Activated T-helper 17 cell treated with anti-CD3 and anti-CD28 coated beads, Interleukin-2, amount 50 U/mL, for 72 hours (primary cell): ENCODE data around the gene IGFBP2. TPM values are rescaled to one million over a fixed set of nuclear protein-coding genes. Genes with fewer than 3 reads are reported as not detected.
"Not testable (repeated sequence)": the region's sequence is repeated elsewhere in the genome, so short reads cannot be mapped to it uniquely, and the experiment has no call there.

ENCODE experiments used
- ATAC-seq: fragments of 150-1000 bp; cut with Tn5 transposase; replicated peaks from 2 replicates; pipeline ENCODE4 v1.10.0; 2021; ENCODE audit warnings: mild to moderate bottlenecking, moderate library complexity
- H3K27ac Mint-ChIP-seq: one replicate; pipeline ENCODE4 v1.8.0; 2022; ENCODE audit warnings: mixed read lengths
- H3K27me3 Mint-ChIP-seq: one replicate; pipeline ENCODE4 v1.8.0; 2022; ENCODE audit warnings: mixed read lengths
- H3K36me3 Mint-ChIP-seq: one replicate; pipeline ENCODE4 v1.8.0; 2022; ENCODE audit warnings: low read depth, mild to moderate bottlenecking, mixed read lengths
- H3K4me1 Mint-ChIP-seq: one replicate; pipeline ENCODE4 v1.8.0; 2022; ENCODE audit warnings: mixed read lengths
- H3K4me3 Mint-ChIP-seq: one replicate; pipeline ENCODE4 v1.8.0; 2022; ENCODE audit warnings: mild to moderate bottlenecking, mixed read lengths
- H3K9me3 Mint-ChIP-seq: one replicate; pipeline ENCODE4 v1.8.0; 2022; ENCODE audit warnings: mixed read lengths
- total RNA-seq, 2 donors: library from RNA; stranded (reverse); gene quantifications; one replicate each; pipeline ENCODE4 v1.2.3, GENCODE V29; 2022

Gene IGFBP2
- total RNA-seq = under 1 TPM in 1 of 2 donors, not detected in 1; 0.32 TPM

GRCh38 chr2:216632952-216633615 lies at the start of gene IGFBP2:
TSS of gene IGFBP2 (plus strand) at chr2:216633420. CDS start at chr2:216633524, 104 bp downstream.
- H3K4me1 Mint-ChIP-seq = peaks cover 5% of the 10 kb centered on the region
- no peak within 1 kb of the TSS for H3K27ac Mint-ChIP-seq
- ATAC-seq = no peak
- no peaks in the 10 kb centered on the region for H3K9me3 Mint-ChIP-seq
- peak within 1 kb of the TSS; percentile 60 for H3K4me3 Mint-ChIP-seq
- H3K36me3 Mint-ChIP-seq = no peaks in the 10 kb centered on the region
- peaks cover 60% of the 10 kb centered on the region for H3K27me3 Mint-ChIP-seq

- Mint-ChIP-seq H3K27me3 (peaks cover 24% of the 10 kb centered on the region), H3K36me3 (no peaks in the 10 kb centered on the region), H3K27ac (no peak overlapping the region), H3K4me3 (no peak overlapping the region), H3K4me1 (no peaks in the 10 kb centered on the region), H3K9me3 (no peaks in the 10 kb centered on the region)
- ATAC-seq = no peak
Observed at GRCh38 chr2:216583606-216584005, 49.6 kb upstream of the IGFBP2 start.

- Mint-ChIP-seq H3K4me1 (no peaks in the 10 kb centered on the region), H3K9me3 (no peaks in the 10 kb centered on the region), H3K27me3 (peaks cover 26% of the 10 kb centered on the region), H3K27ac (no peak overlapping the region), H3K4me3 (no peak overlapping the region), H3K36me3 (no peaks in the 10 kb centered on the region)
- no peak for ATAC-seq
Observed at GRCh38 chr2:216584112-216584511, 49.1 kb upstream of the IGFBP2 start.

GRCh38 chr2:216585441-216585840 lies 47.8 kb upstream of the IGFBP2 start:
- no peak overlapping the region for H3K27ac Mint-ChIP-seq

GRCh38 chr2:216588861-216589710 lies 44.1 kb upstream of the IGFBP2 start:
- Mint-ChIP-seq H3K4me1 (no peaks in the 10 kb centered on the region), H3K9me3 (no peaks in the 10 kb centered on the region), H3K27ac (no peak overlapping the region), H3K36me3 (no peaks in the 10 kb centered on the region), H3K4me3 (no peak overlapping the region), H3K27me3 (peaks cover 17% of the 10 kb centered on the region)
- ATAC-seq = no peak

More at GRCh38 chr2:216585441-216585840, 47.8 kb upstream of the IGFBP2 start:
- no peak for ATAC-seq
- Mint-ChIP-seq H3K36me3 (no peaks in the 10 kb centered on the region), H3K4me3 (no peak overlapping the region), H3K4me1 (no peaks in the 10 kb centered on the region), H3K9me3 (no peaks in the 10 kb centered on the region), H3K27me3 (peaks cover 28% of the 10 kb centered on the region)

GRCh38 chr2:216589791-216590190 lies 43.4 kb upstream of the IGFBP2 start:
- Mint-ChIP-seq H3K4me3 (no peak overlapping the region), H3K36me3 (no peaks in the 10 kb centered on the region), H3K9me3 (no peaks in the 10 kb centered on the region), H3K27ac (no peak overlapping the region), H3K27me3 (peaks cover 11% of the 10 kb centered on the region), H3K4me1 (no peaks in the 10 kb centered on the region)
- ATAC-seq = no peak

GRCh38 chr2:216590780-216591179 lies 42.4 kb upstream of the IGFBP2 start:
- ATAC-seq = no peak
- no peaks in the 10 kb centered on the region for H3K9me3 Mint-ChIP-seq
- H3K27ac Mint-ChIP-seq = no peak overlapping the region
- no peaks in the 10 kb centered on the region for H3K4me1 Mint-ChIP-seq
- no peaks in the 10 kb centered on the region for H3K36me3 Mint-ChIP-seq
- no peak overlapping the region for H3K4me3 Mint-ChIP-seq
- peaks cover 11% of the 10 kb centered on the region for H3K27me3 Mint-ChIP-seq

GRCh38 chr2:216591480-216591879 lies 41.7 kb upstream of the IGFBP2 start:
- peaks cover 11% of the 10 kb centered on the region for H3K27me3 Mint-ChIP-seq
- H3K36me3 Mint-ChIP-seq = no peaks in the 10 kb centered on the region
- no peak overlapping the region for H3K27ac Mint-ChIP-seq
- H3K9me3 Mint-ChIP-seq = no peaks in the 10 kb centered on the region
- H3K4me1 Mint-ChIP-seq = no peaks in the 10 kb centered on the region
- ATAC-seq = no peak
- H3K4me3 Mint-ChIP-seq = no peak overlapping the region

- Mint-ChIP-seq H3K27me3 (peaks cover 7% of the 10 kb centered on the region), H3K4me1 (no peaks in the 10 kb centered on the region), H3K9me3 (no peaks in the 10 kb centered on the region), H3K27ac (no peak overlapping the region), H3K36me3 (no peaks in the 10 kb centered on the region), H3K4me3 (no peak overlapping the region)
- ATAC-seq = no peak
Observed at GRCh38 chr2:216594081-216594480, 39.1 kb upstream of the IGFBP2 start.

GRCh38 chr2:216596236-216596979 lies 36.8 kb upstream of the IGFBP2 start:
- Mint-ChIP-seq H3K4me1 (no peaks in the 10 kb centered on the region), H3K27me3 (peaks cover 16% of the 10 kb centered on the region), H3K4me3 (no peak overlapping the region), H3K9me3 (no peaks in the 10 kb centered on the region), H3K27ac (no peak overlapping the region), H3K36me3 (no peaks in the 10 kb centered on the region)
- no peak for ATAC-seq

GRCh38 chr2:216596980-216597509 lies 36.2 kb upstream of the IGFBP2 start:
- H3K27me3 Mint-ChIP-seq = peaks cover 16% of the 10 kb centered on the region
- no peaks in the 10 kb centered on the region for H3K9me3 Mint-ChIP-seq
- H3K36me3 Mint-ChIP-seq = no peaks in the 10 kb centered on the region
- ATAC-seq = no peak
- H3K4me1 Mint-ChIP-seq = no peaks in the 10 kb centered on the region
- no peak overlapping the region for H3K4me3 Mint-ChIP-seq
- H3K27ac Mint-ChIP-seq = no peak overlapping the region

GRCh38 chr2:216597825-216598224 lies 35.4 kb upstream of the IGFBP2 start:
- H3K4me3 Mint-ChIP-seq, H3K9me3 Mint-ChIP-seq, H3K36me3 Mint-ChIP-seq, H3K4me1 Mint-ChIP-seq, H3K27ac Mint-ChIP-seq, ATAC-seq: not testable (repeated sequence)
- peaks cover 18% of the 10 kb centered on the region for H3K27me3 Mint-ChIP-seq

GRCh38 chr2:216601632-216602409 lies 31.4 kb upstream of the IGFBP2 start:
- H3K36me3 Mint-ChIP-seq = peaks cover 6% of the 10 kb centered on the region
- peaks cover 31% of the 10 kb centered on the region for H3K27me3 Mint-ChIP-seq
- ATAC-seq = no peak
- H3K9me3 Mint-ChIP-seq = no peaks in the 10 kb centered on the region
- H3K27ac Mint-ChIP-seq = no peak overlapping the region
- no peak overlapping the region for H3K4me3 Mint-ChIP-seq
- peaks cover 4% of the 10 kb centered on the region for H3K4me1 Mint-ChIP-seq
